HG03457 (cell line): ENCODE data around the gene OTUD5.
"Not testable (repeated sequence)": the region's sequence is repeated elsewhere in the genome, so short reads cannot be mapped to it uniquely, and the experiment has no call there.

Experiments
- ATAC-seq: cut with Tn5 transposase; IDR thresholded peaks from one replicate; pipeline ENCODE4 v1.9.1; 2021; ENCODE audit warnings: moderate number of reproducible peaks; ENCODE audit not compliant: unreplicated experiment

Gene OTUD5, protein sequence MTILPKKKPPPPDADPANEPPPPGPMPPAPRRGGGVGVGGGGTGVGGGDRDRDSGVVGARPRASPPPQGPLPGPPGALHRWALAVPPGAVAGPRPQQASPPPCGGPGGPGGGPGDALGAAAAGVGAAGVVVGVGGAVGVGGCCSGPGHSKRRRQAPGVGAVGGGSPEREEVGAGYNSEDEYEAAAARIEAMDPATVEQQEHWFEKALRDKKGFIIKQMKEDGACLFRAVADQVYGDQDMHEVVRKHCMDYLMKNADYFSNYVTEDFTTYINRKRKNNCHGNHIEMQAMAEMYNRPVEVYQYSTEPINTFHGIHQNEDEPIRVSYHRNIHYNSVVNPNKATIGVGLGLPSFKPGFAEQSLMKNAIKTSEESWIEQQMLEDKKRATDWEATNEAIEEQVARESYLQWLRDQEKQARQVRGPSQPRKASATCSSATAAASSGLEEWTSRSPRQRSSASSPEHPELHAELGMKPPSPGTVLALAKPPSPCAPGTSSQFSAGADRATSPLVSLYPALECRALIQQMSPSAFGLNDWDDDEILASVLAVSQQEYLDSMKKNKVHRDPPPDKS

DNA sequence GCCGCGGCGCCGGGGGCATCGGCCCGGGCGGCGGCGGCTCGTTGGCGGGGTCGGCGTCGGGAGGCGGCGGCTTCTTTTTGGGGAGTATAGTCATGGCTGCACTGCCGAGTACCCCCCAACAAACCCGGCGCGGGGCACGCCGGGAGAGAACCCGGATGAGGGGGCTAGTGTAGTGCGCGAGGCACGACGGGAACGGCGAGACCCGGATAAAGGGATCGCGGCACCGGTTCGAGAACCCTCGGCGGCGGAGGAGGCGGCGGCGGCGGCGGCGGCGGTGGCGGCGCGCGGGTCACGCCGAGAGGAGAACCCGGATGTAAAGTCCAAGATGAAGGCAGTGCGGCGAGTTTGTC, at the start of gene OTUD5:
Gene OTUD5, minus strand, starts transcription at position 131 of the 350 bp plus-strand sequence. Its CDS starts 37 bp downstream, at position 94.
- no peak for ATAC-seq

DNA sequence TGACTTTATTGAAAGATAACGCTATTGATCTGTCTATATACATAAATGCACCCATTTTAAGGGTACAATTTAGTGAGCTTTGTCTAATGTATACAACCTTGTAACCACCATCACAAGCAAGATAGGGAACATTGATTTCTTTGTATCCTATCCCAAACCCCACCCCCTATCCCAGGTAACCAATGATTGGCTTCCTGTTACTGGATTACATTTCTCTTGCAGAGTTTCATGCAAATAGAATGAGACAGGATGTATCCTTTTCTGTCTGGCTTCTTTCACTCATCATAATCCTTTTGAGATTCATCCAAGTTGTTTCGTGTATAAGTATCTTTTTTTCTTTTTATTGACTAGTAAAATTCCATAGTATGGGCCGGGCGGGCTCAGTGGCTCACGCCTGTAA, 46.3 kb upstream of the OTUD5 start:
- ATAC-seq: no peak

DNA sequence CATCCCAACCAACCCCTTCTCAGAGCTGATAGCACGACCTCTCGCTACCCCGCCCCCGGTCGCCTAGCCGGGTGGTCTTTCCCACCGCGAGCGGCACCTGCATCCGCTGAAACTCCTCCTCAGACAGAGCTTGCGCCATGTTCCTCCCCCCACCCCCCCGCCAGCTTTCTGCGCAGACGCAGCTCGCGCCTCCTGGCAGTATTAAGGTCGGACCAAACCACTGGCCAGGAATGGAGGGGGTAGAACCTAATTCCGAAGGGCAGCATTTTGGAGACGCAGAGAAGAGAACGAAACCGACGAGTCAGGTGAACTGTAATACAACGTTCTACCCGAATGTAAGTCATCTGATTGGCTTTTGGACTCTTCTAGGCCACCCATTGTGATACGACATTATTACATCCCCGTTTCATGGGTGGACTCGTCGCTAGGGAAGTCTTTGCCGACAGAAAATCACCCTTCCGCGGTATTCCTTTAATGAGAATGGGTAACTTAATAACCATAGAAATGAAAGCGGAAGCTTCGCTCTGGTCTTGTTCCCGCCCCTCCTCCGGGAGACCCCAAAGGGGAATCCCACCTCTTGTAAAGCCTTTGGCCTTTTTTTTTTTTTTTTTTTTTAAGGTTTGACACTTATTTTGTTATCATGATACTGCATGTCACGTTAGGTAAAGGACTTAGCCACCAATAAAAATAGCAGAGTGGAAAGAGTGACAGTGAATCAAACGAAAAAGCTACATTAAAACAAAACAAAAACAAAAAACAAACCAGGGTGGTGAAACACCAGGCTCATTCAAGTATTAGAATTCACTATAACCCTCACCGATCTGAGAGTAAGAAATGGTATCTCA, 44.9 kb upstream of the OTUD5 start, which contains the start of gene GRIPAP1:
Gene GRIPAP1, minus strand, starts transcription at position 174 of the 845 bp plus-strand sequence. Its CDS starts 35 bp downstream, at position 139.
- ATAC-seq: no peak

DNA sequence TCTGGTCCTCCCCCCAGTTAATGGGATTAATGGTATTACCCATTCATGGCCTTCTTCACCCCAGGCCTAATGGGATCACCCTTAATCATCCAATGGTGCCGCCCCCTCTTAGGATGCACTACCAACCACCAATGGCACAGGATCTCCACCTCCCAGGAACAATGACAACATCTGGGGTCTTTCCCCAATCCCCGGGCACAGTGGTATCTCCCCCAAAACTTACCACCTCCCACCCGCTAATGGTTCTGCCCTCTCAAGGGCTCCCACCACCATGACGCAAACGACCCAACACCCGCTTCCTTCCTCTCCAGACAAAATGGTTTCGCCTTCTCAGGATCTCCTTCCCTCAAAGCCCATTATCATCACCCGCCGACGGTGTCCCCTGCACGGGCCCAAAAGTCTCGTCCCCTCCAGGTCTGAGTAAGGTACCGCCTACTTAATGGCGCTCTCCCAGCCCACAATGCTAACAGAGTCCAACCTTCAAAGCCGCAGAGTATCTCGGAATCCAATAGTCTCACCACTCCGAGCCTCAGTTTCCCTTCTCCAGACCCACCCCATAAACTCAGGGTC, 44.2 kb upstream of the OTUD5 start:
- ATAC-seq: no peak

- ATAC-seq: no peak
Measured at GRCh38 chrX:49000636-49001035, 43.2 kb upstream of the OTUD5 start.

- no peak for ATAC-seq
Measured at GRCh38 chrX:48999030-48999429, 41.6 kb upstream of the OTUD5 start.

DNA sequence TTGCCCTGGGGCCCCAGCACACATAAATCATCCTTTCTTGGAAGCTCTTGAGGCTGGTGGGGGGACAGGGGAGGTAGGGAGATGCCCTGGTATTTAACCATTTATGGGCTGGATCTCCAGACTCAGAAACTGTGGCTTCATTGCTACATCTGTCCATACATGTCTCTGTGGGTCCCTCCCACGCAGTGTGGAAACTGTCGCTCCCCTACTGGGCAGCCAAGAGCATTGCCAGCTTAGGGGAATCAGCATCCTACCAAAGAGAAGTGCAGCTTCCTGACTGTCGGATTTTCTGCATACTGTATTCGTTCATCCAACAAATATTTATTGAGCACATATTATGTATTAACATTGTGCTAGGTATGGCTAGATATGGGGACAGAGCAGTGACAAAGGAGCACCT, 41.0 kb upstream of the OTUD5 start:
- no peak for ATAC-seq

GRCh38 chrX:48997865-48998264, 40.5 kb upstream of the OTUD5 start:
- no peak for ATAC-seq

- ATAC-seq: no peak
Measured at GRCh38 chrX:48997455-48997854, 40.0 kb upstream of the OTUD5 start.

GRCh38 chrX:48996969-48997368, 39.6 kb upstream of the OTUD5 start:
- no peak for ATAC-seq

- ATAC-seq: no peak
Measured at GRCh38 chrX:48992341-48992740, 34.9 kb upstream of the OTUD5 start.

DNA sequence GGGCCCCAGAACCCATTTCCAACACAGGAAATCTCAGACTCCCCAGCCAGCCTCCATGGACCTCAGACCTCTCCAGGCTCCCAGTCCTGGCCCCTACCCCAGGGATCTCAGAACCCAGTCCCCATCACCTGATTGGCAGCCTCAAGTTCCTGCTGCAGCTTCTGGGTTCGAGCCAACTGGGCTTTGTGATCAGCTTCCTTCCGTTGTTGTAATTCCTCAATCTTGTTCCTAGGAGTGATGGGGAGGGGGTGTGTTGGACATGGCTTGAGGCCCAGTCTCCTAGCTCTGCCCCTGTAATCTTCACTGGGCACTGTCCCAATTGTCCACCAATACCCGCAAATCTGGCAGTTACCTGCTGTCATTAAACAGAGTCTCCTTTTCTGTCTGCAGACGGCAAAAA, 32.1 kb upstream of the OTUD5 start:
- ATAC-seq: no peak

DNA sequence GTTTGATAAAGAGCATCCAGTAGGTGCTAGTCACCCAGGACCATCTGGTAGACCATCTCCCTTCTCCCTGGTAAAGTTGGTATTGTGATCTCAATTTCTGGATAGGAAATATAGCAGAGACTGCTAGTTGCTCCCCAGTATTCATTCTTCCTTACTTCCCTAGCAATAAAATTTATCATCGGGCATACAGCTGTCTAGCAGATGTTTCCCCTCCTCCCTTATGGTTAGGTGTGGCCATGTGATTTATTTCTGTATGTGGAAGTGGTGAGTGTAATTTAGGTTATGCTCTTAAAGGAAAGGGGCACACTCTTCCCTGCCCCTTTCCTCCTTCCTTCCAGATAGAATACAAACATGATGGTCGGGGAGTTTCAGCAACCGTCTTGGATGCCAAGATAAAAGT, 26.5 kb upstream of the OTUD5 start:
- no peak for ATAC-seq

- no peak for ATAC-seq
Measured at GRCh38 chrX:48983081-48983480, 25.7 kb upstream of the OTUD5 start.

DNA sequence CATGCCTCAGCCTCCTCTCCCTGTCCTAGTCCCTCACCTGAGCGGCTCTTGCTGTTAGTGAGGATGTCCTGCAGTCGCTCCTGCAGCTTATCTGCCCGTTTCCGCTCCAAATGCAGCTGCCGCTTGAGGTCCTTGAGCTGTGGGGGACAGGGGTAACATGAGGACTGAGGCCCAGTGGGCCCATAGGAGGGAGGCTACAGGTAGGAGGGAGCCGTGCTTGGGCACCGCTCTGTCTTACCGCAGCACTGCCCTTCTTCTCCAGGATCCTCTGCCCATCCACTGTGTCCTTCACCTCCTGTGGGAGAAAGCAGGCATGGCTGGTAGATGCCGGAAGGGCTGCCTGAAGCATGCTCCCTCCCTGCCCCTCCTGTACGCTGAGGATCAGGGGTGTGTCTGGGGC, 23.8 kb upstream of the OTUD5 start:
- no peak for ATAC-seq

DNA sequence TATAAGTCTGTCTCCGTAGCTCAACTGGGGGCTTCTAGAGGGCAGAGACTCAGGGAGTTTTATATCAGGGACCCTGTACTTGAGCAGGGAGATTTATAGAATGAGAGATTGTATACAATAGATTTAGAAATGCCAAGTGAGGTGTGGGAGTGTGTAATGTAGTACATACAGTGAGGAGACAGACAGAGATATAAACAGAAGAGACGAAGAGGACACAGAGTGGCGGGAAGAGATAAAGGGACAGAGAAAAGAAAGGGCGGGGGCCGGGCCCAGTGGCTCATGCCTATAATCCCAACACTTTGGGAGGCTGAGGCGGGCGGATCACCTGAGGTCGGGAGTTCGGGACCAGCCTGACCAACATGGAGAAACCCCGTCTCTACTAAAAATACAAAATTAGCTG, 22.9 kb upstream of the OTUD5 start:
- not testable (repeated sequence) for ATAC-seq

- no peak for ATAC-seq
Measured at GRCh38 chrX:48978226-48978625, 20.8 kb upstream of the OTUD5 start.

- ATAC-seq: no peak
Measured at GRCh38 chrX:48976086-48976485, 18.7 kb upstream of the OTUD5 start.

DNA sequence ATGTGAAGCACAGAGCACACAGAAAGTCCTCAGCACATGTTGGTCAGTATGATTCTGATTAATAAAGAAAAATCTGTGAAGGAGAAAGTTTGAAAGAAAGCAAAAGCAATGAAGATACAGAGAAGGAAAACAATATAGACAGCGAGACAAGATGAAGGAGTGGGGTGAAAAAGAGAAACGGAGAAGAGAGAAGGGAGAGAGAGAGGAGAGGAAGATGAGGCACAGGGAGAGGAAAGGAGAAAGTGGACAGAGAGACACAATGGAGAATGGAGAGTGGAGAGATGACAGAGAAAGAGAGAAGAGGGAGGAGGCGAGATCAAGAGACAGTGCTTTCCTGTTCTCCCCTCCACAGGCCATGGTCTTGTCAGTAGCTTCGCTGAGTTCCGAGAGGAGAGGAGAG, 18.1 kb upstream of the OTUD5 start:
- no peak for ATAC-seq

DNA sequence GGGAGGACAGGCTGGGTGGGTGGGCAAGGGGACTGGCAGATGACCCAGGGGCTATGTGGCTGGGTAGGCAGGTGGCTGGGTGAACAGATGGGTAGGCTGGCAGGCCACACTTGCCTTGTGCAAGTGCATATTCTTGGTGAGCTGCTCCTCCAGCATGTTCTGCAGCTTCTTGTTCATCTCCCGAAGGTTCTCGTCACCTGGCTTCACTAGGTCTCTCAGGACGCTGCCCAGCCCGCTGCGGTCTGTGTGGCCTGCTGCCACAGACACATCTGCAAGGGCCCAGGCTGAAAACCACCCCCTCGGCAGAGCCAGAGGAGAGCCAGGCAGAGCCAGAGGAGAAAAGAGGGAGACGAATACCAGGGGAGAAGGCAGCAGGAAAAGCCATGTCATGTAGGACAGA, 17.6 kb upstream of the OTUD5 start:
- ATAC-seq: no peak

GRCh38 chrX:48974574-48974973, 17.2 kb upstream of the OTUD5 start:
- ATAC-seq: no peak
